Heart left ventricle (tissue), 16 donors: ENCODE results near the gene PGBD5. TPM values are rescaled to one million over a fixed set of nuclear protein-coding genes. Genes with fewer than 3 reads are reported as not detected.

Experiments
- ATAC-seq, 4 donors: fragments of 200-7000 bp; cut with Tn5 transposase; one replicate each; pipeline ENCODE4 v1.9.1; 2020 to 2022; ENCODE audit warnings: moderate library complexity in 4 of 4, mild to moderate bottlenecking in 3 of 4, moderate number of reproducible peaks in 1 of 4
- DNase-seq, 5 donors: peaks; one replicate each; pipeline ENCODE4 v3.0.0-alpha.2; 2020
- H3K27ac ChIP-seq, 12 donors: fragments of 200-600 bp; sonication (generic) in 4 of 12; one replicate each; pipeline versions ENCODE4 v1.5.0 to v1.8.0; 2016 to 2022; ENCODE audit warnings: mild to moderate bottlenecking in 2 of 12
- H3K27me3 ChIP-seq, 9 donors: fragments of 200-600 bp; sonication (generic) in 2 of 9; one replicate each; pipeline versions ENCODE4 v1.5.1 to v1.8.0; 2016 to 2022; ENCODE audit warnings: mild to moderate bottlenecking in 3 of 9
- H3K36me3 ChIP-seq, 9 donors: fragments of 200-600 bp; sonication (generic) in 2 of 9; one replicate each; pipeline versions ENCODE4 v1.5.0 to v1.8.0; 2018 to 2022; ENCODE audit warnings: mild to moderate bottlenecking in 2 of 9
- H3K4me1 ChIP-seq, 12 donors: fragments of 200-600 bp; sonication (generic) in 4 of 12; one replicate each; pipeline versions ENCODE4 v1.5.0 to v1.8.0; 2016 to 2022; ENCODE audit warnings: mild to moderate bottlenecking in 3 of 12
- H3K4me3 ChIP-seq, 12 donors: fragments of 200-600 bp; sonication (generic) in 4 of 12; one replicate each; pipeline versions ENCODE4 v1.5.0 to v1.8.0; 2017 to 2022; ENCODE audit warnings: mild to moderate bottlenecking in 9 of 12, moderate library complexity in 4 of 12
- H3K9me3 ChIP-seq, 12 donors: fragments of 200-600 bp; sonication (generic) in 4 of 12; one replicate each; pipeline versions ENCODE4 v1.5.0 to v1.8.0; 2016 to 2022; ENCODE audit warnings: mild to moderate bottlenecking in 1 of 12
- POLR2A ChIP-seq, 2 donors: fragments of 450-650 bp; IDR thresholded peaks; one replicate each; pipeline ENCODE4 v1.6.1; 2017; ENCODE audit warnings: antibody characterized with exemption in 2 of 2, mild to moderate bottlenecking in 2 of 2, moderate library complexity in 2 of 2
- WGBS, 4 donors: extraction: QIAGEN DNeasy Blood & Tissue Kit in 2 of 4; methylation state at CpG; one replicate each; pipeline versions ENCODE4 v1.1.5 to v1.1.7; 2013 to 2018; 5-methylcytosine and 5-hydroxymethylcytosine counted together
- intact Hi-C, 10 donors: fragments of 100-400 bp; cut with DNase I; formaldehyde crosslinking; loops; one replicate each; pipeline versions ENCODE4 v1.11.1 to v1.14.2; 2022
- polyA plus RNA-seq, 2 donors: library from polyadenylated mRNA; stranded (reverse); fragments of 200-250 nt; gene quantifications; one replicate each; pipeline ENCODE4 v1.2.3, GENCODE V29; 2013
- total RNA-seq, 9 donors: library from RNA; depleted of rRNA in 2 of 9; stranded (reverse); fragments of >200 nt in 2 of 9; fragmentation: NEBNext Ultra II Directional in 3 of 9; extraction: Animal tissue kit (Norgen Biotek cat#: 25700) in 3 of 9; gene quantifications; one replicate each; pipeline versions ENCODE4 v1.1.0 to v1.2.4, GENCODE V29; 2016 to 2023
- TF ChIP-seq, protein P1 (sequence below), 12 donors: fragments of 200-600 bp; sonication (generic) in 4 of 12; IDR thresholded peaks; one replicate each; pipeline versions ENCODE4 v1.5.0 to v1.8.0; 2018 to 2022; ENCODE audit warnings: antibody characterized with exemption in 12 of 12, mild to moderate bottlenecking in 5 of 12
- donor health status: ischemic (EF 13 %, LVEDD 7.1; RV severe dilation, severe dysfunction).
- donor health status: healthy with polysubstance abuse.
- donor health status: DM: no; HTN: yes; CAD: no.
- donor health status: DM: no; HTN: no; CAD: no.
- donor health status: ischemic (EF 25% LVEDD 6.9; RV normal size, moderate dysfunction).
- donor health status: ischemic (EF 25% LVEDD 5.7; RV mildly dilated, moderate dysfunction).
- donor health status: healthy.
- donor health status: DM: yes; HTN: yes; CAD: no.
- donor health status: ischemic (EF 35%, LVEDD 5.7; RV mildly dilated, moderate dysfunction).
- donor health status: nonischemic (EF 11% LVEDD 7.7; RV severe dilation, severe dysfunction).
- donor health status: DM: yes; HTN: yes; CAD: no.
- donor health status: PGD.
- donor health status: ischemic (EF 29% LVEDD 5.4; RV normal size, mild dysfunction).
- donor health status: nonischemic (EF 23%, LVEDD 6.1; RV moderate dilation, normal function).

The PGBD5 gene
- total and polyA plus RNA-seq, 11 donors, result 1.3 to 16.1 (median 6.3) TPM

- Histone ChIP-seq H3K9me3 (no peaks in the 10 kb centered on the region), H3K36me3 (no peaks in the 10 kb centered on the region), H3K27me3 (no peaks in the 10 kb centered on the region), H3K4me1 (no peaks in the 10 kb centered on the region), H3K27ac (no peak overlapping the region), H3K4me3 (no peak overlapping the region)
- intact Hi-C loops, result no loop called here
- TF ChIP-seq POLR2A (IDR thresholded peaks at IDR 0.05), result no peak
- TF ChIP-seq, protein P1, sequence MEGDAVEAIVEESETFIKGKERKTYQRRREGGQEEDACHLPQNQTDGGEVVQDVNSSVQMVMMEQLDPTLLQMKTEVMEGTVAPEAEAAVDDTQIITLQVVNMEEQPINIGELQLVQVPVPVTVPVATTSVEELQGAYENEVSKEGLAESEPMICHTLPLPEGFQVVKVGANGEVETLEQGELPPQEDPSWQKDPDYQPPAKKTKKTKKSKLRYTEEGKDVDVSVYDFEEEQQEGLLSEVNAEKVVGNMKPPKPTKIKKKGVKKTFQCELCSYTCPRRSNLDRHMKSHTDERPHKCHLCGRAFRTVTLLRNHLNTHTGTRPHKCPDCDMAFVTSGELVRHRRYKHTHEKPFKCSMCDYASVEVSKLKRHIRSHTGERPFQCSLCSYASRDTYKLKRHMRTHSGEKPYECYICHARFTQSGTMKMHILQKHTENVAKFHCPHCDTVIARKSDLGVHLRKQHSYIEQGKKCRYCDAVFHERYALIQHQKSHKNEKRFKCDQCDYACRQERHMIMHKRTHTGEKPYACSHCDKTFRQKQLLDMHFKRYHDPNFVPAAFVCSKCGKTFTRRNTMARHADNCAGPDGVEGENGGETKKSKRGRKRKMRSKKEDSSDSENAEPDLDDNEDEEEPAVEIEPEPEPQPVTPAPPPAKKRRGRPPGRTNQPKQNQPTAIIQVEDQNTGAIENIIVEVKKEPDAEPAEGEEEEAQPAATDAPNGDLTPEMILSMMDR (IDR thresholded peaks at IDR 0.05), result no peak
- 88 to 92% (median 89%) methylated on average over 3 of the region's 3 CpGs for WGBS, 4 donors
- DNase-seq (no peak), ATAC-seq (no peak)
Measured at GRCh38 chr1:230295367-230295766, 130.8 kb downstream of the PGBD5 start.

DNA sequence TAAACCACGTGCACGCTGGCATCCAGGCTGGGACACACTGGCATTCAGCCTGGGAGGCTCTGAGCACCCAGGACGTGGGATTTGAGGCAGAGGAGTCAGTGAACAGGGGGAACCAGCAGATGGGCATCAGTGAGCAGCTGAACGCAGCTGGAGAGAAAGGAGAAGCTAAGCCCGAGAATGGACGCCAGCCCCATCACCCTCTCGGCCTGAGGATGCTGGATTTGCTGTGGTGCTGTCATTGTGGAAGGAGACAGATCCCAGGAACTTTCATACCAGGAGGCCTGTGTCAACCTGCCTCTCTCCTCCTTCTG lies 132.8 kb downstream of the PGBD5 start:
- ATAC-seq (no peak), DNase-seq (no peak)
- no peak overlapping the region for H3K27ac ChIP-seq
- no peaks in the 10 kb centered on the region for H3K9me3 ChIP-seq
- H3K4me1 ChIP-seq, result no peaks in the 10 kb centered on the region
- no peak overlapping the region for H3K4me3 ChIP-seq
- TF ChIP-seq POLR2A (IDR thresholded peaks at IDR 0.05), result no peak
- TF ChIP-seq, protein P1 (IDR thresholded peaks at IDR 0.05), result no peak
- H3K36me3 ChIP-seq, result no peaks in the 10 kb centered on the region
- 70 to 83% (median 80%) methylated on average over 5 to 7 of the region's 7 CpGs for WGBS, 4 donors
- intact Hi-C loops, result no loop called here
- H3K27me3 ChIP-seq, result no peaks in the 10 kb centered on the region

- WGBS, 4 donors, result 77 to 80% (median 79%) methylated on average over 9 to 12 of the region's 12 CpGs
- DNase-seq, result no peak
Measured at GRCh38 chr1:230292689-230293389, 133.3 kb downstream of the PGBD5 start.

GRCh38 chr1:230291731-230292620 lies 134.2 kb downstream of the PGBD5 start:
- intact Hi-C loops, result no loop called here
- no peak for DNase-seq
- Histone ChIP-seq H3K4me3 (no peak overlapping the region), H3K4me1 (no peaks in the 10 kb centered on the region), H3K27me3 (no peaks in the 10 kb centered on the region), H3K36me3 (no peaks in the 10 kb centered on the region), H3K27ac (no peak overlapping the region), H3K9me3 (no peaks in the 10 kb centered on the region)
- 67 to 74% (median 73%) methylated on average over 28 of the region's 28 CpGs for WGBS, 4 donors
- no peak for ATAC-seq
- TF ChIP-seq, protein P1 (IDR thresholded peaks at IDR 0.05), result no peak
- no peak for TF ChIP-seq POLR2A (IDR thresholded peaks at IDR 0.05)

More at GRCh38 chr1:230292689-230293389, 133.3 kb downstream of the PGBD5 start:
- H3K27me3 ChIP-seq, result no peaks in the 10 kb centered on the region
- H3K9me3 ChIP-seq, result no peaks in the 10 kb centered on the region
- no peak for ATAC-seq
- H3K4me1 ChIP-seq, result no peaks in the 10 kb centered on the region
- intact Hi-C loops, result no loop called here
- no peak overlapping the region for H3K4me3 ChIP-seq
- no peaks in the 10 kb centered on the region for H3K36me3 ChIP-seq
- TF ChIP-seq, protein P1 (IDR thresholded peaks at IDR 0.05), result no peak
- no peak for TF ChIP-seq POLR2A (IDR thresholded peaks at IDR 0.05)
- H3K27ac ChIP-seq, result no peak overlapping the region
